Epidermal melanocyte (primary cell): Measurements from ENCODE around the gene KLF1.
"Not testable (repeated sequence)": the region's sequence is repeated elsewhere in the genome, so short reads cannot be mapped to it uniquely, and the experiment has no call there.

Experiments
- DNase-seq: peaks from one replicate; pipeline ENCODE4 v3.0.0; 2011; ENCODE audit warnings: low spot score; ENCODE audit not compliant: insufficient read length

The KLF1 gene

DNA sequence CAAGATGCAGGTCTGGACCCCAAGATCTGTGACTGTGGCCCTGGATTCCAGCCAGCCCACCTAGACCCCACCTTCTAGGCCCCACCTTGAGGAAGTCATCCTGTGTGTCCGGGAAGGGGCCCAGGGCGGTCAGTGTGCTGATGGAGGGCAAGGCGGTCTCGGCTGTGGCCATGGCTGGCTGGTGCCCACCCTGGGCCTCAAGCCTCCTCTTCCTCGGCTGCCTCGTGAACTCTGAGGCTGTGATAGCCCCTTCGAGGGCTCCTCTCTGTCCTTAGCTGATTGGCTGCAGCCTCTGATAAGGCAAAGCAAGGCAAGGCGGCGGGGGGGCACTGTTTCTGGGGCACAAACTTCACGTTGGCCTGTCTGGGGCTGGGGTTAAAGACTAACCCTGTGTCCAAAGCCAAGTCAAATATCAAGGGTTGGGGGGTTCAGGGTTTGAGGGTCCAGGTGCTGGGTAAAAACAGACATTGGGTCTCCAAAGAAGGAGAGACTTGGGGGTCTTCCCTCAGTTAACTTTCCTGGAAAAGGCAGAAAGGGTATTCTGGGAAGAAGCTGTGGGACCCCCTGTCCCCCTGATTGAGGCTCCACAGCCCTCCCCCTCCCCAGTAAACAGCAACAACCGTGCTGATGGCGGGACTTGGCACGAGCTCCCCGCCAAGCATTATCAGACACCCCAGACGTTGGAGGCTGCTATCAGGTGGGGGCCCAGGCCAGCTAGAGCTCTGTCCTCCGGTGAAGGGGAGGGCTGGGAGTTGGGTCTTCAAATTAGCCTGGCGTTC is at the start of gene KLF1:
Gene KLF1, minus strand, starts transcription at position 233 of the 779 bp plus-strand sequence. Its CDS starts 61 bp downstream, at position 172.
- DNase-seq = no peak

DNA sequence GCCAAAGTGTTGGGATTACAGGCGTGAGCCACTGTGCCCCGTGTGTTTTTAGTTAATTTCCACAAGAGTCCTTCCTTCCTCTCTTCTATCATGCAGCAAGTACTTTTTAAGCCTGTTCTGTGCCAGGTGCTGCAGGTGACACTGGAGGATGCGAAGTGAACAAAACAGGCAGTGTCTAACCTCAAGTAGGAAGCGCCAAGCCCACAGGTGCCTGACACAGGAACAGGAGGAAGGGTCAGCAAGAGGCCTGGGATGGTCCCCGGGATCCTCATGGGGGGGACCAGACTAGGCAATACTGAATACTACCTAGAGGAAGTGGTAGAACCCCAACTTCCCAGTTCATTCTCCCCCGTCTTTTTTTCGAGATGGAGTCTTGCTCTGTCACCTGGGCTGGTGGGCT is 49.6 kb upstream of the KLF1 start:
- DNase-seq = no peak

DNA sequence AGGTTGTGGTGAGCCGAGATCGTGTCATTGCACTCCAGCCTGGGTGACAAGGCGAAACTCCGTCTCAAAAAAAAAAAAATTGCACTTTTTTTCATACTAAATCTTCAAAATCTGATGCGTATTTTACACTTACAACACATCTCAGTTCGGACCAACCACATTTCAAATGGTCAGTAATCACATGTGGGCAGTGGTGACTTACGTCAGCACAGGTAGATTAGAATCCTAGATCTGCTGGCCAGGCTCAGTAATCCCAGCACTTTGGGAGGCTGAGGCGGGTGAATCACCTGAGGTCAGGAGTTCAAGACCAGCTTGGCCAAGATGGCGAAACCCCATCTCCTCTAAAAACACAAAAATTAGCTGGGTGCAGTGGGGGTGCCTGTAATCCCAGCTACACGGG is 48.1 kb upstream of the KLF1 start:
- no peak for DNase-seq

DNA sequence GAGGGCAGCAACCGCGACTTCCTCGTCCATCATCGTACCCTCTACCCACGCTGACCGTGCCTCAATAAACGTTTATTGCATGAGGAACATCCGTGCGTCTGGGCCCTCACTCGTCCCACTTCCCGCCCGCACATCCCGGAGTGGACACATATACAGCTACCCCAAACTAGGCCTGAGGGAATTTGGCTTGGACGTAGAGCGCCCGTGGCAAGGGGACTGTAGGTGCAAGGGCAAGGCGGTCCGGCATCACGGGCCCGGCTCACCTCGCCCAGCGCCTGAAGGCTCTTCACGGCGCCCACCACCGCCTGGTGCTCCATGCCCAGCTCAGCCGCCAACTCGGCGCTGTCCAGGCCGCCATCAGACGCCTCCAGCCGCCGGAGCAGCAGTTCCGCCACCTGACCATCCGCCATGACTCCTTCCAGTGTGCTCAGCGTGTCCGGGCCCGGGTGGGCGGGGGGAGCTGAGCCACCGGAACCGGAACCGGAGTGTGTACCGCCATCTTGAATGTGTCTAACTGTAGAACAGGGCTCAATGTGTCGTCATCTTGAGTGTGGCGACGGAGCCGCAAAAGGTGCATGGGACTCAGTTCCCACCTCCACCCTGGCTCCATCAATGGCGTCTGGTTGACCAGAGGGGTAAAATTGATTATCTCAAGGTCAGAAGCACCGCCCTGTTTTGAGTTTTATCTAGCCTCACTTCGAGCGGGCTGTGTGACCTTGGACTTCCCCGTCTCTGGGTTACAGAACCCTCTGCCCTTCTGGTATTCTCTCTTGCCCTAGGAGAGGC is 46.5 kb upstream of the KLF1 start, which contains the start of gene FARSA:
Gene FARSA, minus strand, starts transcription at position 425 of the 786 bp plus-strand sequence. Its CDS starts 15 bp downstream, at position 410.
- DNase-seq = peak; percentile 85

DNA sequence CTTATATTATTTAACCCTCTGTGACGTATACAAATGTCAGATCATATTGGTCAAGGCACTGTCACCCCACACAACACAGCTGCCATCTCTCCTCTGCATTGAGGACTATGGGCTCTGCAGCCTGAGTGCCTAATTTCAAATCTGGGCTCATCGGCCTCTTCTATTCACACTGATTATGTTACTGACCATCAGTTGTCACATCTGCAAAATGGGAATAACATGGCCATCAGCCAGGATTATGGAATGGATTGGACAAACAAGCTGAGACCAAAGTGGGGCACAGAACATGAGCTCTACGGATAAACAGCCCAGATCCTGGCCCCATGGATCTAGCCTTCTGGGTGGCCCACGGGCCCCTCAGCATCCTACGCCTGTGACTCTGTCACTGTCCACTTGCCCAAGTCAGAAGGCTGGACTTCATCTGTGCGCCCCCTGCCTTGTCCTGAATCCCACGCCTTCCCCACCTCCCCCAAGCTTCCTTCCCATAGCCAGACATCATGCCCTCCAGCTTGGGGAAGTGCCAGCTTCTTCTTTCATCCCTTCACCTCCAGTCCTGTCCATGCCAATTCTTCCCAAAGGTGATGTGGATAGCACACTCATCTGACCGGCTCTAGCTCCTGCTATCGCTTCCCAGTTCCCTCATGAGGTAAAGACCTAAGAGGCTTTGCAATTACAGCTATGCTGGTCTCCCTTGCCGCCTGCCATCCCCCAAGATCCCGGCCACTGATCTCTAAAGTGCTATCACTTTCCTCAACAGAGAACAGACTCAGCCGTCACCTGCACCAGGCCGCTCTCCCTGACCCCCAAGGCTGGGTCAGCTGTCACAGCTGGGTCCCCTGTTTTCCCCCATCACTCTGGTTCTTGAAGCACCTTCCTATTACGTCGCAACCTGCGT is 45.6 kb upstream of the KLF1 start:
- DNase-seq = no peak

DNA sequence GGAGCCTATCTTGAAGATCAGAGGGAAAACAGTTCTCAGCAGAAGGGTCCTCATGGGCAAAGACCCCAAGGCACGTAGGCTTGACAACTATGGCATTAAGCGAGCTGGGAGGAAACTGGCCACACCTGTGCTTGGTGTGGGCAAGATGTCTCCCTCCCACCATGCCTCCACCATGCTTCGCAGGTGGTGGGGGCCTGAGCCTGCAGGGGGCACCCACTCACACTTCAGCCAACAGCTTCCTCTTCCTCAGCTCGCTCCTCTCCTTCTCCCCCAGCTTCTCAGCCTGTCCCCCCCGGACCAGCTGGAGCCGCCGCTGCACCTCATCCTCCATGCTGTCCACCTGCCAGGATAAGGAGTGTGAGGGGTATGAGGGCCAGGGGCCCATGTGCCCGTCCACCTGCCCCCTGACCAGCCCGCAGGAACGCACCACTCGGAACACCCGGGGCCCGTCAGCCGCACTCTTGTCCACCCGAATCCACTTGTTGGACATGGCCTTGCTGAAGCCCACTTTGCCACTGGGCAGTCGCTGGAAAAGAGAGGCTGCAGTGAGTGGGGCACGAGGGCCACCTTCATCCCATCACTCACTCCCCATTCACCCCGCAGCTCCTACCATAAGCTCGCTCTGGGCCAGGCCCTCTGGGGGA is 43.1 kb upstream of the KLF1 start:
- no peak for DNase-seq

DNA sequence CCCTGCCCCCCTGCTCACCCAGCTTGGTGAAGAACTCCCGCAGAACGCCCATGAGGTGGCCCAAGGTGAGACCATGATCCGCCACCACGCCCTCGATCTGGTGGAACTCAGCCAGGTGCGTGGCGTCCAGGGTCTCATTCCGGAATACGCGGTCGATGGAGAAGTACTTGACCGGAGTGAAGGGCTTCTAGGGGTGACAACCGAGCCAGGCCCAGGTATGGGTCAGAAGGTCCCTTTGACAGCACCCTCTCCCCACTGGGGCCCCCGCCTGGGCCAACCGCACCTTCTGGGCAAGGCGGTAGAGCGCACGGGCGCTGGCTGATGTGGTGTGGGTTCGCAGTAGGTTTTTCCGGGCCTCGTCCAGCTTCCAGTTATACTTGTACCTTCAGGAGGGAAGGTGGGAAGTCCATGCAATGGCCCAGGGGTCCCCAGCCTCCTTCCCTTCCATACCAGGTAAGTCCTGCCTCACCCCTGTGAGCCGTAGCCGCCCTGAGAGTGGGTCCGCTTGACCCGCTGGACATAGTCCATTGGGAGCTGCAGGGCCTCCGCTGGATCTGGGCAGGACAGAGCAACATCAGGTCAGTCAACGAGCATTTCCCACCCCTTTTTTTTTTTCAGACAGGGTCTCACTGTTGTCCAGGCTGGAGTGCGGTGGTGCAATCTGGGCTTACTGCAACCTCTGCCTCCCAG is 37.8 kb upstream of the KLF1 start:
- DNase-seq = no peak

DNA sequence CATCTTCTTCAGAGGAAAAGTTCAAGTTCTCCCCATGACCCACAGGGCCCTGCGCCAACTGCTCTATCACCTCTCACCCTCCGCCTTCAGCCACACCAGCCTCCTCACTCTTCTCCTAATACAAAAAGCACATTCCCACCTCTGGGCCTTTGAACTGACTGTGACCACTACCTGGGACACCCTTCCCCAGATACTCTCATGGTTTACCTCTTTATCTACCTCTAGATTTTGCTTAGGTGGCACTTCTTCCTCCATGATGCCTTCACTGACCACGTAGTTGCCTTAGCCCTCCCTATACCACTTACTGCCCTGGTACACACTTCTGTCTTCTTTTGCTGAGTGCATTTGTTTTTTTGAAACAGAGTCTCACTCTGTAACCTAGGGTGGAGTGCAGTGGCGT is 36.0 kb upstream of the KLF1 start:
- no peak for DNase-seq

DNA sequence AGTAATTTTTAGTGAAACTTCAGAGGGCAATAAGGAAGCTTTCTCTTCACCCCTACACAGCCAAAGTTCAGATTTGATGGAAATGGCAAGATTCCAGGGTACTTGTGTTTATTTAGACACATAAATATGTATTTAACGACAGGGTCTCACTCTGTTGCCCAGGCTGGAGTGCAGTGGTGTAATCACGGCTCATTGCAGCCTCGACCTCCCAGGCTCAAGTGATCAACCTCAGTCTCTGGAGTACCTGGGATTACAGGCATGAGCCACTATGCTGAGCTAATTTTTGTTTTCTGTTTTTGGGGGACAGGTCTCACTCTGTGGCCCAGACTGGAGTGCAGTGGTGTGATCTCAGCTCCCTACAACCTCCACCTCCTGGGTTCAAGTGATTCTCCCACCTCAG is 34.0 kb upstream of the KLF1 start:
- DNase-seq = no peak

DNA sequence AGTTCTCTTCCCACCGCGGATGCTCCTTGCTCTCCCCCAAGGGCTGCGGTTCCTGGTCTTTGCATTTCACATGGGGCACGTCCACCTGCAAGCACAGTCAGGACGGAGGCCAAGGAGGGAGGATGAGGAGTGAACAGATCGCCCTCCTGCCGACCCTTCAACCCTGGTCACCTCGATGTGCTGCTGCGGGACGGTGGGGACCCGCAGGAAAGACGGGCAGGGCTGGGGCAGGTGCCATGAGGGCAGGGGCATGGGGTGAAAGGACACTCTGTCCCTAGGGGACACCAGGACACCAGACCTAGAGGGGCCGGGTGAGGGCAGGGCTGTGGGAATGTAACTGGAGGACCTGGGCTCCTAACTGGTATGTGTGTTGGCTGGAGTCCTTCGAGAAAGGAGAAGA is 31.3 kb upstream of the KLF1 start:
- DNase-seq = no peak

DNA sequence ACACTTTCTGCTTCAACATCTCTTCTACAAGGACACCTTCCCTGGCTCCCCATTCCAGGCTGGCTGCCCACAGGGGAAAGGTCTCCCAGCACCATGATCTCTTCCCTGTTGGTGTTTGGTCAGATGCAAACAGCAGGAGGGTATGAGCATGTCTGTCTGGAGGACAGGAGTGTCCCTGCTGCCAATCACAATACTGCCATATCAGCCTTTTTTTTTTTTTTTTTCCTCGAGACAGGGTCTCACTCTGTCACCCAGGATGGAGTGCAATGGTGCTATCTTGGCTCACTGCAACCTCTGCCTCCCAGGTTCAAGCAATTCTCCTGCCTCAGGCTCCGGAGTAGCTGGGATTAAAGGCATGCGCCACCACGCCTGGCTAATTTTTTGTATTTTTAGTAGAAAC is 28.9 kb upstream of the KLF1 start:
- not testable (repeated sequence) for DNase-seq

DNA sequence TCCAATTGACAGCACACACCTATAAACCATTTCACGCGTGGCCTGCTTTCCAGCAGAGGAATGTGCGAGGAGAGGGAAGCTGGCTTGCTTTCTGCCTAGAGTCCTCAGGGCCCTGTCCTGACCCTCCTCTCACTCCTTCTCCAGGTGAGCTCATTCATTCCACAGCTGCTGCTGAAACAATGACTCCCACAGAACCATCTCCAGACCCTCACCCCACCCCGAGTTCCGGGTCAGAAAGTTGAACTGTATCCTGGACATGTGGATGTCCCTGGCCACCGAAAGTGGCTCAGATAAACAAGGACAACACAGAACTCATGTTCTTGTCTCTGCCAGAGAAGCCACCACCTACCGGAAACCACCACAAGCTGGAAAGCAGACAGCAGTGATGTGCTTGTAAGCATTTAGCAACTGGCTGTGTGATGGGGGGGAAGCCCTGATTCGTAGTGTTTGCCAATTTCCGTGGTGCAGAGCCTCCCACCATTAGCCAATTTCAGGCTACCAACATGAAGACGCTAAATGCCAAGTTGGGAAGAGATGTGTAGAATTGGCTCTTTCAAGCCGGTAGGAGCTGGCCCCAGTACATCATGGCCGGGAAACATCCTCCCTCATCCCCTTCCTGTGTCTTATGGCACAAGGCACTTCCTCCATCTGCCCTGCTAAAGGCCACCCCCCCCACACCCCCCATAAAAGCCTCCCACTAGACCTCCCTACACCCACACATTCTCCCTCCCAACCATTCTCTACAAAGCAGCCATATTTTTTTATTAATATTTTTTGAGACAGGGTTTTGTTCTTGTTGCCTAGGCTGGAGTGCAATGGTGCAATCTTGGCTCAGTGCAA is 27.1 kb upstream of the KLF1 start:
- no peak for DNase-seq

DNA sequence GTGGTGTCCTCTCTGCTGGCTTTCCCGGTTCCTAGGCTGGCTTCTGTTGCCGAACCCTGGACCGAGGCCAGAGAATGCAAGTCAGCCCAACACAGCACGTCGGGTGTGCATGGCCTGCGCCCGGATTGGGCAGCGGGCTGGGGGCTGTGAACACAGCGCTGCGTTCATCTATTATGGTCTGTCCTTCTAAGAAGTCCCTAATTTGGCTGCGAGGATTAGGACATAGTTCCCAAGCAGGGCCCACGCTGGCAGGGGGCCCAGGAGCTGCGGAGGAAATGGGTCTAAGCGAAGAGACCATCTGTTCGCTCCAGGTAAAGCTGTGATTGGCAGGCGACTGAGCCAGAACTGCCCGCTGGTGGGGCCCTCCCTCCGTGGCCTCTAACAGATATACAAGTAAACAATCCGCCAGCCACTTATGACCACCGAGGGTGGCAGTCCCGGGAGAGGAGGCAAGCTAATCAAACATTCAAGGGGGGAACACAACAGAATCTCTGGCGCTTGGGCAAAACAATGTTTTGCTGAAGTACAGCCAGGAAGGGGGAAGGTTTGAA is 26.1 kb upstream of the KLF1 start:
- DNase-seq = no peak

DNA sequence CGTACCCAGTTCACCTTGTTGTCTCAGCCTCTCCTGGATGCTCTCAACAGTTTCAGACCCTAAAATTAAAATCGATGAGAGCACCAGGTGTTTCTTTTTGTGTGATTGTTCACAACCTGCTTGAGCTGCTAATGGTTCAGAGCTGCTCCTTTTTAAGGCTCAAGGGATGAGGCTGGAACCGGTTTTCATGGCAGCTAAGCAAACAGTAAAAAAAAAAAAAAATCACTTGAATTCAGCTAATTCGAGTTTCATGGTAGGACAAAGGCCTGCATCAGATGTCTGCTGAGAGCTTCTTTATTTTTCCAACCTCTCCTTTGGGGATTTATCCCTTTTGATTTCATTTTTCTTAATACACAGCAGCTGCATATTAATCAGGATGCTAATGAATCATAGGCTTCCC is 25.6 kb upstream of the KLF1 start:
- no peak for DNase-seq

DNA sequence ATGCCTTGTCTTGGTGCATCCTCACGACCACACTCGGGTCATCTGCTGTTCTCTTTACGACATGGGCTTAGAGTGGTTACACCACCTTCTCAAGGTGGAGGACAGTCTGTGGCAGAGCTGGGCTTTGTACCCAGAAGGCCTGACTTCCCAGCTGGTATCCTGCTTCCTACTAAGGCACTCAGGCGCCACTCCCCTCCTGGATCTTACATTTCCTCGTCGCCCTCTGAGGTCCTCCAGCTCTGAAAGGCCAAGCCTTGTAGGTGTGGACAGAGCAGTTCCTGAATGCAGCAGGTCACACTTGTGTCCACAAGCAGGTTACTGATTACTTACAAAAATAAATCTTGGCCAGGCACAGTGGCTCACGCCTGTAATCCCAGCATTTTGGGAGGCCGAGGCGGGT is 20.2 kb upstream of the KLF1 start:
- no peak for DNase-seq

DNA sequence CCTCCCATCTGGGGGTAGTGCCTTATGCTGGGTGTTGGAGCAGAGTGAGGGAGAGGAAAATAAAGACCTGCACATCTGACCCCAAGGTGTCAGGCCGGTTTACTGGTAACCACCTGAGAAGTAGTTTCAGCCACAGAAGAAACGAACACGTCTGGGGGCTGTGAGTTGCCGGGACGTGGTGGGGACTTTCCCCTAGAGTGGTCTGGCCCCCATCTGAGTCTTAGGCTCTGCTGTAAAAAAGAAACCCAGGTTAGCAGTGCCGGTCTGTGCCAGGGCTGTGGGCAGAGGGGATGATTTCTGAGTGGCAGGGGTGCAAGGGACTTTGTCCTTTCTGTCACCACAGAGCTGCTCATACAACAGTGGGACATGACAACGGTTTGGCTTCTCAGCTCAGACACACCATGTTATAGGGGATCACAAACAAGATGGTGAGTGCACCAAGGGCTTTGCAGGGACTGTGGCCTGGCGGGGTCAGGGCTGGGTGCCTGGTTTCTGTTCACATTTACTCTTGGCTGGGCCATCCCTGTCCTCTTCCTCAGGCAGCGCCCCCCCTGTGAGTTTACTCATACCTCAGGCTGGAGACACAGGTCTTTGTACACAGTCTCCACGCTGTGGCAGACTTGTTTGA is 13.0 kb upstream of the KLF1 start:
- DNase-seq = no peak

DNA sequence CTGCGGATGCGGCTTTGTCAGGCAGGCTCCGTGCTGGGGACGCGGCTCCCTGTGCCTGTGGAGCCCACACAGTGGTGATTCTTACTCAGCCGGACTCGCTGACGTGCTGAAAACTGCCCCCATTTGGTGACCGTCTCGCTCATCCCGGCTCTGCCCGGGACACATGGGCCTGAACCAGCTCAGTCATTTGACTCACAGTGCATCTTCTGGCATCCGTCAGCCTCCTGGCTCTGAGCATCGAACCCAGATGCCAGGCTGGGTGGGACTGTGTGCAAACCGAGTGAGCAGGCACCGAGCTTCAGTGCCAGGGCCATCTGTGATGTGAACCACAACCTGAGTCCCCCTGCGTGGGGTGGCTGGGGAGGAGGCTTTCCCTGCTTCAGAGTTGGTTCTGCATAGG is 9.5 kb upstream of the KLF1 start:
- no peak for DNase-seq

DNA sequence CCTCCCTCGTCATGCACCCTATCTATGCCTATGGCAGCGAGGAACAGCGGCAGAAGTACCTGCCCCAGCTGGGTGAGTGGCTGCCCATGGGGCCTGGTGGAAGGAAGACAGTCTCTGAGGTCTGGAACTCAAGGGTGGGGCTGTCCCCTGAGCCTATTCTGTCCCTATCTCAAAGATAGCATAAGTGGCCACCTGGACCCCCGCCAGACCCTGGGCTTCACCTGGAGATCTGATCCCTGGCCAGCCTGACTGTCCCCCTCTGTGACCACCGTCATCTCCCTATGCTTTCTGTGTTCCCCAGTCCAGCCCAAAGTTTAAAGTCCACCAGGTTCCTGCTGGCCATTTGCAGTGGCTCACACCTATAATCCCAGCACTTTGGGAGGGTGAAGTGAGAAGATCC is 6.6 kb upstream of the KLF1 start:
- DNase-seq = no peak

DNA sequence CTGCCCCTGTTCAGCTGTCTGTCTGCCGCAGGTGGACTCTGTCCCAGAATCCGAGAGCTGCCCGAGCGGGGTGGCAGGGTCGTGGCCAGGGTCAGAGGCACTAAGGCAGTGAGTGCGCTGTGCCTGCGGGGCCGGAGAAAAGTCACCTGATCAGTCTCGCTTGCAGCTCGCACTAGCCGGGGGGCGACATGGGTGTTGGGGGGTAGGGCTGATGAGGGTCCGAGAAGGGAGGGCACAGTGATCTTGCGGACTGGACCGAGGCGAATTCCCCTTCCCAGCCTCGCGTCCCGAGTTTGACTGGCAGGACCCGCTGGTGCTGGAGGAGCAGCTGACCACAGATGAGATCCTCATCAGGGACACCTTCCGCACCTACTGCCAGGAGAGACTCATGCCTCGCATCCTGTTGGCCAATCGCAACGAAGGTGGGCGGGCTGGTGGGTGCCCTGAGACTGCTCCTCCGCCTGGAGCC is 4.6 kb upstream of the KLF1 start:
- no peak for DNase-seq
